CD4-positive, alpha-beta T cell (primary cell): ENCODE measurements around the gene GPR61. TPM values are rescaled to one million over a fixed set of nuclear protein-coding genes. Genes with fewer than 3 reads are reported as not detected.

Experiments
- ATAC-seq: fragments of 200-7000 bp; cut with Tn5 transposase; one replicate; pipeline ENCODE4 v1.10.0; 2022; ENCODE audit warnings: mild to moderate bottlenecking; ENCODE audit not compliant: poor library complexity
- CTCF ChIA-PET: fragments of 350-600 bp; sonication (Branson Sonifier 250); formaldehyde crosslinking; loops from one replicate; lab custom pipeline; 2021; ENCODE audit warnings: antibody characterized with exemption, inconsistent platforms; lab: Charles Lee
- POLR2A ChIA-PET: fragments of 350-600 bp; sonication (Branson Sonifier 250); formaldehyde crosslinking; loops from one replicate; lab custom pipeline; 2021; ENCODE audit warnings: antibody characterized with exemption, inconsistent platforms; lab: Charles Lee
- DNase-seq, 14 experiments: peaks; one replicate each; pipeline ENCODE4 v3.0.0-alpha.2; 2013 to 2020; ENCODE audit warnings: mixed read lengths in 2 of 14
- H3K27ac ChIP-seq, 2 donors: one replicate each; pipeline versions ENCODE4 v1.5.1 to v1.7.0; 2013; ENCODE audit warnings: low read length in 2 of 2, low read depth in 1 of 2, mild to moderate bottlenecking in 1 of 2
- H3K27me3 ChIP-seq, 2 experiments: 1 replicate in 1 of 2; 2 replicates in 1 of 2; pipeline versions ENCODE4 v1.6.1 to v1.7.0; 2013; ENCODE audit warnings: low read length in 2 of 2, control low read depth in 1 of 2, mild to moderate bottlenecking in 1 of 2, moderate library complexity in 1 of 2; ENCODE audit not compliant: insufficient read depth in 2 of 2, control insufficient read depth in 1 of 2
- H3K36me3 ChIP-seq: one replicate; pipeline ENCODE4 v1.6.1; 2013; ENCODE audit warnings: low read length, control low read depth; ENCODE audit not compliant: insufficient read depth
- H3K4me1 ChIP-seq: one replicate; pipeline ENCODE4 v1.6.1; 2013; ENCODE audit warnings: low read length, control low read depth; ENCODE audit not compliant: insufficient read depth
- H3K4me3 ChIP-seq: one replicate; pipeline ENCODE4 v1.5.1; 2013; ENCODE audit warnings: mild to moderate bottlenecking, low read length, moderate library complexity
- H3K9me3 ChIP-seq, 2 experiments: 1 replicate in 1 of 2; 2 replicates in 1 of 2; pipeline versions ENCODE4 v1.6.1 to v1.7.0; 2013; ENCODE audit warnings: low read length in 2 of 2, mild to moderate bottlenecking in 2 of 2, control low read depth in 1 of 2, moderate library complexity in 1 of 2; ENCODE audit not compliant: control insufficient read depth in 1 of 2, insufficient read depth in 1 of 2
- H3K27ac Mint-ChIP-seq: one replicate; pipeline ENCODE4 v1.8.0; 2020; ENCODE audit warnings: mixed read lengths
- H3K27me3 Mint-ChIP-seq: one replicate; pipeline ENCODE4 v1.8.0; 2021; ENCODE audit warnings: mixed read lengths
- H3K36me3 Mint-ChIP-seq: one replicate; pipeline ENCODE4 v1.8.0; 2021; ENCODE audit warnings: low read depth, mixed read lengths
- H3K4me1 Mint-ChIP-seq: one replicate; pipeline ENCODE4 v1.8.0; 2021; ENCODE audit warnings: low read depth, mixed read lengths
- H3K4me3 Mint-ChIP-seq: one replicate; pipeline ENCODE4 v1.8.0; 2020; ENCODE audit warnings: mild to moderate bottlenecking, mixed read lengths
- H3K9me3 Mint-ChIP-seq: one replicate; pipeline ENCODE4 v1.8.0; 2020; ENCODE audit warnings: mixed read lengths
- CTCF ChIP-seq: fragments of 200-600 bp; IDR thresholded peaks from one replicate; pipeline ENCODE4 v1.8.0; 2022; ENCODE audit warnings: antibody characterized with exemption, mild to moderate bottlenecking
- intact Hi-C, 2 experiments: fragments of 100-400 bp; cut with DNase I in 1 of 2; cut with micrococcal nuclease in 1 of 2; formaldehyde crosslinking; loops; one replicate each; pipeline versions ENCODE4 v1.15.1 to v1.9.0; 2023 to 2025; cut with DNase I, micrococcal nuclease
- total RNA-seq, 174 experiments: library from RNA in 2 of 174; stranded (reverse) in 2 of 174; gene quantifications; one replicate each; pipeline ENCODE4 v1.2.3 and lab custom pipeline; 2021 to 2026

GPR61 gene
- total RNA-seq, 2 experiments from 2014 or later: 0.53 to 0.85 TPM

GRCh38 chr1:109513110-109513710 is 26.5 kb upstream of the GPR61 start:
- ChIA-PET POLR2A (interaction anchor here (1.9 to 4.8 kb wide), 2 partner anchors 10 to 30 kb away, joined by 4 to 32 read pairs; partner anchors contain the start of gene ATXN7L2), CTCF (interaction anchor here (1.1 to 1.5 kb wide), 4 partner anchors 14 to 20 kb away, joined by 3 to 5 read pairs (median 4); partner anchors contain the start of gene CYB561D1)
- H3K27ac Mint-ChIP-seq: no peak overlapping the region
- ATAC-seq: no peak
- no peaks in the 10 kb centered on the region for H3K9me3 Mint-ChIP-seq
- Histone ChIP-seq H3K27ac (no peak overlapping the region), H3K9me3 (peaks cover 0 to 5% of the 10 kb centered on the region in 2 experiments), H3K4me3 (no peak overlapping the region), H3K4me1 (peaks cover 23% of the 10 kb centered on the region), H3K27me3 (no peaks in the 10 kb centered on the region), H3K36me3 (no peaks in the 10 kb centered on the region)
- H3K4me3 Mint-ChIP-seq: no peak overlapping the region
- DNase-seq: no peak
- H3K36me3 Mint-ChIP-seq: peaks cover 19% of the 10 kb centered on the region
- no peak for TF ChIP-seq CTCF
- peaks cover 35% of the 10 kb centered on the region for H3K4me1 Mint-ChIP-seq
- intact Hi-C loops: no loop called here
- no peaks in the 10 kb centered on the region for H3K27me3 Mint-ChIP-seq

GRCh38 chr1:109514846-109515245 is 24.8 kb upstream of the GPR61 start:
- ChIA-PET CTCF (interaction anchor here (0.8 to 1.8 kb wide), 5 partner anchors 15 to 24 kb away, joined by 4 to 8 read pairs (median 5); partner anchors contain the start of gene CYB561D1), POLR2A (interaction anchor here (1.2 to 4.8 kb wide), 2 partner anchors 11 to 17 kb away, joined by 4 to 32 read pairs; no protein-coding TSS in a partner anchor)
- Histone ChIP-seq H3K9me3 (no peaks in the 10 kb centered on the region), H3K4me3 (no peak overlapping the region), H3K4me1 (peaks cover 10% of the 10 kb centered on the region), H3K36me3 (no peaks in the 10 kb centered on the region), H3K27ac (no peak overlapping the region), H3K27me3 (no peaks in the 10 kb centered on the region)
- H3K27me3 Mint-ChIP-seq: no peaks in the 10 kb centered on the region
- peaks cover 6% of the 10 kb centered on the region for H3K36me3 Mint-ChIP-seq
- H3K4me1 Mint-ChIP-seq: peaks cover 24% of the 10 kb centered on the region
- no peaks in the 10 kb centered on the region for H3K9me3 Mint-ChIP-seq
- DNase-seq (no peak), ATAC-seq (no peak)
- H3K27ac Mint-ChIP-seq: no peak overlapping the region
- intact Hi-C loops: no loop called here
- H3K4me3 Mint-ChIP-seq: no peak overlapping the region
- TF ChIP-seq CTCF: no peak

- POLR2A ChIA-PET: interaction anchor here (4.8 kb wide), 1 partner anchor 13 kb away, joined by 32 read pairs; no protein-coding TSS in a partner anchor
- no peaks in the 10 kb centered on the region for H3K9me3 Mint-ChIP-seq
Measured at GRCh38 chr1:109516872-109517271, 22.8 kb upstream of the GPR61 start.

More at GRCh38 chr1:109516872-109517271, 22.8 kb upstream of the GPR61 start:
- Histone ChIP-seq H3K27me3 (no peaks in the 10 kb centered on the region), H3K36me3 (no peaks in the 10 kb centered on the region), H3K27ac (no peak overlapping the region), H3K9me3 (no peaks in the 10 kb centered on the region), H3K4me3 (no peak overlapping the region), H3K4me1 (no peaks in the 10 kb centered on the region)
- Mint-ChIP-seq H3K36me3 (no peaks in the 10 kb centered on the region), H3K27ac (no peak overlapping the region), H3K4me1 (peaks cover 4% of the 10 kb centered on the region), H3K27me3 (no peaks in the 10 kb centered on the region), H3K4me3 (no peak overlapping the region)
- ATAC-seq: no peak
- CTCF ChIA-PET: interaction anchor here (0.6 kb wide), 1 partner anchor 1770 kb away, joined by 4 read pairs; no protein-coding TSS in a partner anchor
- intact Hi-C loops: loop anchor here in 1 of 2 experiments (1.0 to 2.0 kb wide), 2 partner anchors 14 to 16 kb away; no protein-coding TSS in a partner anchor
- TF ChIP-seq CTCF: no peak
- DNase-seq: no peak
